ENCODE data around the gene RIPK1.

The RIPK1 gene

DNA sequence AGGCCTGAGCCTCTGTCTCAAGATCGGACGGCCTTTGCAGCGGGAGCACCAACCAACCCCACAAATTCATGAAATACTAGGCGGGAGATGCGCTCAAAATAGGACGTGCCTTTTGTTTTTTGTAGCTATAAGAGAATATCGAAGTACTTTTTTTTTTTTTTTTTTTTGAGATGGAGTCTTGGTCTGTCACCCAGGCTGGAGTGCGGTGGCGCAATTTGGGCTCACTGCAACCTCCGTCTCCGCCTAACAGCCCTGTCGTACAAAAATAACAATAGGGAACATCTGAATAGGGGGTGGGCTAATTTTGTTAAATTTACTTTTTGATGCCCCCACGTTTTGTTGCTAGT, 94.9 kb downstream of the RIPK1 start:
- no peak for DNase-seq (ENCODE audit: low spot score)

DNA sequence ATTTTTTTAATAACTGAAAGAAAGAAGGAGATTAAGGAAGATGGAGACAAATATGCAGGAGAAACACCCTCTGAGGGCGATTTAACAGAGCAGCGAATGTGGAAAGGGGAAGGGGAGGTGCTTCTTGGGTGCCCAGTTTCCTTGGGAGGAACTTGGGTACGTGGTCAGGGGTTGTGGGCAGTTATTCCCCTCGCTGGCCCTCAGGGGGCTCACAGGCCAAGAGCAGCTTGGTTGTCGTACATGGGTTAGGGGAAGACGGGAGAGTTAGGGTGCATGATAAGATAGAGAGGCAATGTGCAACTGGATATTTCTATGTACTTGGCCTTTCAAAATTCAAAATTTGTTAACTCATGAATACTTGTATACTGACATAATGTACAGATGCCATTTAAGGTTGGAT, 96.1 kb downstream of the RIPK1 start:
- DNase-seq (ENCODE audit: low spot score): no peak
